HepG2 (cell line): Measurements from ENCODE around the gene ARHGAP26. TPM values are rescaled to one million over a fixed set of nuclear protein-coding genes. Genes with fewer than 3 reads are reported as not detected.

Experiments
- ATAC-seq: fragments of 200-7000 bp; cut with Tn5 transposase; 3 replicates; pipeline ENCODE4 v1.9.1; 2020; ENCODE audit warnings: mild to moderate bottlenecking, moderate library complexity
- BruUV-seq: library from RNA; stranded (reverse); fragments of 400-500 nt; replicated peaks from 2 replicates; lab custom pipeline; 2021; lab: Mats Ljungman, UMichigan
- CTCF ChIA-PET: fragments of 300-600 bp; formaldehyde crosslinking; extraction: SDS; loops from one replicate; lab custom pipeline; 2021; ENCODE audit warnings: low total read pairs, inconsistent platforms, low intra/inter-chr PET ratio; lab: Yijun Ruan, JAX
- POLR2A ChIA-PET: fragments of 350-600 bp; sonication (Branson Sonifier 250); formaldehyde crosslinking; loops from one replicate; lab custom pipeline; 2020; ENCODE audit warnings: antibody characterized with exemption, inconsistent platforms; lab: Yijun Ruan, JAX
- DNase-seq: peaks from one replicate; pipeline ENCODE4 v3.0.0-alpha.2; 2015; ENCODE audit warnings: low spot score
- FAIRE-seq: peaks from 3 replicates; lab custom pipeline; 2011; peaks lifted over from hg19 to GRCh38; lab: Jason Lieb, UNC
- H2AFZ ChIP-seq: one replicate; pipeline ENCODE4 v1.6.1; 2011; ENCODE audit warnings: low read length, inconsistent platforms
- H3K27ac ChIP-seq: fragments of 300-600 bp; 3 replicates; pipeline ENCODE4 v1.8.0; 2011; ENCODE audit warnings: mixed run types, mild to moderate bottlenecking, mixed read lengths, low read length, inconsistent platforms; ENCODE audit not compliant: insufficient read depth; ENCODE audit errors: extremely low read length
- H3K27me3 ChIP-seq, 2 experiments: fragments of 200-600 bp in 1 of 2; 2 replicates in 1 of 2; 3 replicates in 1 of 2; pipeline versions ENCODE4 v1.6.0 to v1.8.0; 2011; ENCODE audit warnings: low read length in 2 of 2, mild to moderate bottlenecking in 2 of 2, moderate library complexity in 2 of 2, inconsistent platforms in 1 of 2; ENCODE audit not compliant: insufficient read depth in 2 of 2, control insufficient read depth in 1 of 2
- H3K36me3 ChIP-seq, 2 experiments: fragments of 200-600 bp in 1 of 2; replicated peaks in 1 of 2; 2 replicates in 1 of 2; 3 replicates in 1 of 2; pipeline versions ENCODE4 v1.5.1 to v1.8.0; 2011; ENCODE audit warnings: low read length in 2 of 2, inconsistent platforms in 1 of 2; ENCODE audit not compliant: insufficient read depth in 2 of 2, control insufficient read depth in 1 of 2
- H3K4me1 ChIP-seq: 2 replicates; pipeline ENCODE4 v1.5.1; 2012; ENCODE audit warnings: low read length, inconsistent platforms; ENCODE audit not compliant: insufficient read depth
- H3K4me2 ChIP-seq: 2 replicates; pipeline ENCODE4 v1.6.0; 2011; ENCODE audit warnings: low read depth, low read length, inconsistent platforms
- H3K4me3 ChIP-seq, 3 experiments: fragments of 200-600 bp in 1 of 3; sonication (generic), shearing (Covaris generic) in 1 of 3; replicated peaks in 1 of 3; 2 replicates each; pipeline ENCODE4 v1.5.1; 2011 to 2016; ENCODE audit warnings: low read length in 3 of 3, inconsistent platforms in 2 of 3, low read depth in 2 of 3, mild to moderate bottlenecking in 2 of 3, control low read depth in 1 of 3, mixed read lengths in 1 of 3; ENCODE audit not compliant: insufficient read depth in 1 of 3
- H3K79me2 ChIP-seq: one replicate; pipeline ENCODE4 v1.6.1; 2011; ENCODE audit warnings: low read length, inconsistent platforms; ENCODE audit not compliant: insufficient read depth
- H3K9ac ChIP-seq: 2 replicates; pipeline ENCODE4 v1.6.0; 2011; ENCODE audit warnings: mild to moderate bottlenecking, low read depth, low read length, inconsistent platforms; ENCODE audit not compliant: insufficient read depth
- H3K9me3 ChIP-seq: 2 replicates; pipeline ENCODE4 v1.5.1; 2012; ENCODE audit warnings: mild to moderate bottlenecking, low read length
- H4K20me1 ChIP-seq: 2 replicates; pipeline ENCODE4 v1.6.0; 2011; ENCODE audit warnings: inconsistent platforms, mild to moderate bottlenecking, low read length, moderate library complexity; ENCODE audit not compliant: insufficient read depth
- CBX5 ChIP-seq: sonication (generic); formaldehyde crosslinking; IDR thresholded peaks from 2 replicates; pipeline ENCODE4 v1.4.0; 2020; ENCODE audit warnings: missing genetic modification reagents, borderline replicate concordance
- ELF3 ChIP-seq: IDR thresholded peaks from 2 replicates; pipeline ENCODE4 v1.6.1; 2016; ENCODE audit warnings: missing genetic modification reagents, missing compliant biosample characterization
- FOXP4 ChIP-seq: sonication (generic); formaldehyde crosslinking; IDR thresholded peaks from 2 replicates; pipeline ENCODE4 v1.4.0; 2020; ENCODE audit warnings: missing genetic modification reagents
- MIER2 ChIP-seq: IDR thresholded peaks from 2 replicates; pipeline ENCODE4 v1.6.1; 2016; ENCODE audit warnings: missing biosample characterization, missing genetic modification reagents
- TAF15 ChIP-seq: fragments of 200-400 bp; formaldehyde crosslinking; IDR thresholded peaks from one replicate; pipeline ENCODE4 v1.6.1; 2018; ENCODE audit warnings: mild to moderate bottlenecking, low read depth, low read length; ENCODE audit not compliant: poor library complexity, severe bottlenecking
- TP53 ChIP-seq: sonication (generic); formaldehyde crosslinking; conservative IDR thresholded peaks from 2 replicates; pipeline ENCODE4 v1.4.0; 2020; ENCODE audit warnings: missing genetic modification reagents
- ZFP37 ChIP-seq: sonication (generic); formaldehyde crosslinking; IDR thresholded peaks from 2 replicates; pipeline ENCODE4 v1.4.0; 2020; ENCODE audit warnings: missing genetic modification reagents, borderline replicate concordance
- ZNF282 ChIP-seq: fragments of 450-650 bp; IDR thresholded peaks from 2 replicates; pipeline ENCODE4 v1.6.1; 2018; ENCODE audit not compliant: partially characterized antibody
- ZNF317 ChIP-seq: sonication (generic); formaldehyde crosslinking; IDR thresholded peaks from 2 replicates; pipeline ENCODE4 v1.5.0; 2020; ENCODE audit warnings: mild to moderate bottlenecking, missing genetic modification reagents
- ZNF552 ChIP-seq: sonication (generic); formaldehyde crosslinking; IDR thresholded peaks from 2 replicates; pipeline ENCODE4 v1.9.0; 2022; ENCODE audit warnings: missing genetic modification reagents, mild to moderate bottlenecking, borderline replicate concordance
- ZNF569 ChIP-seq: sonication (generic); formaldehyde crosslinking; IDR thresholded peaks from 2 replicates; pipeline ENCODE4 v1.5.0; 2020; ENCODE audit warnings: mild to moderate bottlenecking, missing genetic modification reagents, moderate library complexity, borderline replicate concordance
- ZNF572 ChIP-seq: sonication (generic); formaldehyde crosslinking; IDR thresholded peaks from 2 replicates; pipeline ENCODE4 v1.5.1; 2020; ENCODE audit warnings: mild to moderate bottlenecking, missing genetic modification reagents
- ZNF782 ChIP-seq: sonication (generic); formaldehyde crosslinking; IDR thresholded peaks from 2 replicates; pipeline ENCODE4 v1.4.0; 2020; ENCODE audit warnings: missing genetic modification reagents, mild to moderate bottlenecking, borderline replicate concordance
- ZNF841 ChIP-seq: sonication (generic); formaldehyde crosslinking; IDR thresholded peaks from 2 replicates; pipeline ENCODE4 v1.8.1; 2023; ENCODE audit warnings: missing genetic modification reagents, borderline replicate concordance
- WGBS: methylation state at CpG from one replicate; pipeline ENCODE4 v1.1.6; 2017; ENCODE audit warnings: low lambda C conversion rate; 5-methylcytosine and 5-hydroxymethylcytosine counted together
- in situ Hi-C: cut with HindIII; loops from 2 replicates; pipeline ENCODE4 v1.10.0; 2017; ENCODE audit warnings: low pct_unique_long_range_greater_than_20kb; ENCODE audit not compliant: extremely low pct_ligation_motif_present
- intact Hi-C: fragments of 100-400 bp; cut with micrococcal nuclease; formaldehyde crosslinking; loops from one replicate; pipeline ENCODE4 v1.10.0; 2022; ENCODE audit not compliant: unreplicated experiment
- polyA plus RNA-seq, 8 experiments: library from polyadenylated mRNA; depleted of rRNA in 3 of 8; stranded (reverse) in 7 of 8; unstranded in 1 of 8; fragments of >200 nt; fragmentation: Illumina TruSeq in 4 of 8; extraction: Trizol in 4 of 8; gene quantifications; 2 replicates each; pipeline versions ENCODE4 v1.2.1 to v1.2.3, GENCODE V29; 2011 to 2016; ENCODE audit warnings: low read depth in 4 of 8, missing spikeins in 1 of 8, mixed read lengths in 1 of 8; ENCODE audit not compliant: insufficient read depth in 1 of 8
- total RNA-seq, 5 experiments: library from RNA; depleted of rRNA; stranded (reverse); fragments of >200 nt; fragmentation: Illumina TruSeq; extraction: Trizol; gene quantifications; 2 replicates each; pipeline ENCODE4 v1.2.3, GENCODE V29; 2016; ENCODE audit warnings: low read depth in 1 of 5

ARHGAP26 gene
- total and polyA plus RNA-seq, 2 of the 13 experiments (the other 11 are each of a cell fraction or from before 2014, with no cell fraction given) = 9.6 to 18.2 TPM

DNA sequence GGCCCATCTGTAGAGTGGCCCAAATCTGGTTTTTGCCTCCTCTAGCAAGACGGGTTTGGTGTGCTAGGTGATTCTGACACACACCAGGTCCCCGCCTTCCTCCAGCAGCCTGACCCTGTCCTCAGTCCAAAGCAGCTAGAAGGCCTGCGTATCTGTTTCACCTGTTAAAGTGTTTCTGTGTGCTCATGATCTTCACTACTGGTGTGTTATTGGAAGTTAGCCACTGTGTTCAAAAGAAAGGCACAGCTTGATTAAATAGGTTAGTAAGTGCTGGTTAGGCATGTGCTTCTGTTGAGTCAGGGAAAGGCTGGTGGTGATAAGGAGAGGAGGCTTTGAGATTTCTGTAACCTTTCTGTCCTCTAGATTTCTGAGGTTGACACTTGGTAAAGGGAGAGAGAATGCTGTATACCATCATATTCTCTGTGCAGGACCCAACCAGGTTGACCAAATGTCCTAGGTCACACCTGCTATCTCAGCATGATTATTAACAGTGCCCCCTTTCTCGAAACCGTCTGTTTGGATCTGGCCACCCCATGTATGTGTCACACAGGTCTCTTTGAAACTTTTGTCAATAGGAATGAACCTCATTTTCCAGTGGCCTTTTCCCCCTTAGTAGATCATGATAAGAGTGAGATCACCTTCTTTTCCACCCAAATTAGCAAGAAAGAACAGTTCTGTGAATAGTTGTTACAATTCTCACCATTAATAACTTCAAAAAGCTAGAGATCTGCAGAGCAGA, 58.8 kb downstream of the ARHGAP26 start:
- H3K27ac ChIP-seq = no peak overlapping the region
- H2AFZ ChIP-seq = no peak overlapping the region
- no peak for DNase-seq
- intact Hi-C loops (no loop called here), in situ Hi-C loops (no loop called here)
- ChIA-PET POLR2A (no interaction called here), CTCF (no interaction called here)
- H3K4me3 ChIP-seq = no peak overlapping the region
- H3K9ac ChIP-seq = no peak overlapping the region
- H3K4me1 ChIP-seq = peaks cover 97% of the 10 kb centered on the region
- peaks cover 20% of the 10 kb centered on the region for H3K79me2 ChIP-seq
- no peaks in the 10 kb centered on the region for H3K27me3 ChIP-seq
- H3K36me3 ChIP-seq = no peaks in the 10 kb centered on the region
- H4K20me1 ChIP-seq = no peaks in the 10 kb centered on the region
- TF ChIP-seq ZNF282 = no peak
- no peak for TF ChIP-seq CBX5 (CRISPR knock-in tag)
- no peak for TF ChIP-seq ZNF569 (CRISPR knock-in tag)
- no peak for TF ChIP-seq ZNF782 (CRISPR knock-in tag)
- TF ChIP-seq TAF15 = no peak
- no peak for TF ChIP-seq ZNF552
- no peak for TF ChIP-seq ZFP37 (CRISPR knock-in tag)
- TF ChIP-seq MIER2 (CRISPR knock-in tag) = no peak
- TF ChIP-seq ELF3 (CRISPR knock-in tag) = no peak
- BruUV-seq = no TSS peak
- no peak for ATAC-seq
- no peak overlapping the region for H3K4me2 ChIP-seq
- no peaks in the 10 kb centered on the region for H3K9me3 ChIP-seq
- FAIRE-seq = peak; percentile 12
- 98% methylated on average over 5 of the region's 5 CpGs for WGBS

DNA sequence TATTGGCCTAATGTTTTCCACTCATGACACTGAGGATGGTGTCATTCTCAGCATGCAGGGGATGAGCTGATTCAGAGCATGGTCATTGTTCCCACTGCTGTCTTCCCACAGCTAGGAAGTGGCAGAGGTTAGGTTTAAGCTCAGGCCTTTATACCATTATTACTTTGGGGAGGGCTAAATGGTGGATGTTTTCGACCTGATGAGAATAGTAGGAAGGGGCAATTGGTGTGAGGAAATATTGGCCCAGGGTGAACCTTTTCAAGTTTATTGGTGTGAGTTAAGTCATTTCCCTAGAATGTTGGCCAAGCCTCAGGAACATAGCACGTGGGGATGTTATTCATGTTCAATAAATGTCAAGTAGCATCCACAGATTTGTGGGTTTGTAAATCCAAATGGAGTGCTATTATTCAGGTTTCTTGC, 59.6 kb downstream of the ARHGAP26 start:
- no peak overlapping the region for H3K9ac ChIP-seq
- H3K4me1 ChIP-seq = peaks cover 97% of the 10 kb centered on the region
- intact Hi-C loops = loop anchor here (5.0 kb wide), 1 partner anchor 37 kb away; no protein-coding TSS in a partner anchor
- no peak overlapping the region for H3K4me3 ChIP-seq
- no peaks in the 10 kb centered on the region for H3K27me3 ChIP-seq
- no peak overlapping the region for H3K27ac ChIP-seq
- WGBS = 100% methylated on average over 2 of the region's 2 CpGs
- H2AFZ ChIP-seq = no peak overlapping the region
- ChIA-PET CTCF (no interaction called here), POLR2A (no interaction called here)
- FAIRE-seq (peak; percentile 4), DNase-seq (no peak), ATAC-seq (no peak)
- H4K20me1 ChIP-seq = no peaks in the 10 kb centered on the region
- no peak overlapping the region for H3K4me2 ChIP-seq
- H3K9me3 ChIP-seq = no peaks in the 10 kb centered on the region
- BruUV-seq = no TSS peak
- H3K36me3 ChIP-seq = no peaks in the 10 kb centered on the region
- H3K79me2 ChIP-seq = peaks cover 18% of the 10 kb centered on the region
- in situ Hi-C loops = no loop called here
- no peak for TF ChIP-seq ZNF841 (CRISPR knock-in tag)
- TF ChIP-seq ZNF317 (CRISPR knock-in tag) = no peak
- TF ChIP-seq ZNF572 (CRISPR knock-in tag) = no peak
- no peak for TF ChIP-seq FOXP4 (CRISPR knock-in tag)
- no peak for TF ChIP-seq TP53
